H7 (cell line): ENCODE data around the gene PLXNA1. TPM values are rescaled to one million over a fixed set of nuclear protein-coding genes. Genes with fewer than 3 reads are reported as not detected.
A peak's percentile ranks its signal among the peaks of the same experiment; 100 is the strongest.

Source experiments
- DNase-seq: peaks from one replicate; pipeline ENCODE4 v3.0.0; 2012
- H3K27me3 ChIP-seq: 2 replicates; pipeline ENCODE4 v1.6.0; 2011; ENCODE audit warnings: mild to moderate bottlenecking, low read length; ENCODE audit not compliant: control insufficient read depth, insufficient read depth
- H3K36me3 ChIP-seq: replicated peaks from 2 replicates; pipeline ENCODE4 v1.5.1; 2011; ENCODE audit warnings: low read length; ENCODE audit not compliant: control insufficient read depth, insufficient read depth
- H3K4me3 ChIP-seq: 2 replicates; pipeline ENCODE4 v1.5.1; 2011; ENCODE audit warnings: low read depth, mild to moderate bottlenecking, control low read depth, low read length, moderate library complexity; ENCODE audit not compliant: insufficient read depth
- total RNA-seq: library from RNA; depleted of rRNA; stranded (reverse); fragments of >200 nt; shearing (Covaris generic); gene quantifications from 2 replicates; pipeline ENCODE4 v1.2.3, GENCODE V29; 2014

PLXNA1 gene
- total RNA-seq, 1 experiment from 2014 or later: 41.9 TPM

DNA sequence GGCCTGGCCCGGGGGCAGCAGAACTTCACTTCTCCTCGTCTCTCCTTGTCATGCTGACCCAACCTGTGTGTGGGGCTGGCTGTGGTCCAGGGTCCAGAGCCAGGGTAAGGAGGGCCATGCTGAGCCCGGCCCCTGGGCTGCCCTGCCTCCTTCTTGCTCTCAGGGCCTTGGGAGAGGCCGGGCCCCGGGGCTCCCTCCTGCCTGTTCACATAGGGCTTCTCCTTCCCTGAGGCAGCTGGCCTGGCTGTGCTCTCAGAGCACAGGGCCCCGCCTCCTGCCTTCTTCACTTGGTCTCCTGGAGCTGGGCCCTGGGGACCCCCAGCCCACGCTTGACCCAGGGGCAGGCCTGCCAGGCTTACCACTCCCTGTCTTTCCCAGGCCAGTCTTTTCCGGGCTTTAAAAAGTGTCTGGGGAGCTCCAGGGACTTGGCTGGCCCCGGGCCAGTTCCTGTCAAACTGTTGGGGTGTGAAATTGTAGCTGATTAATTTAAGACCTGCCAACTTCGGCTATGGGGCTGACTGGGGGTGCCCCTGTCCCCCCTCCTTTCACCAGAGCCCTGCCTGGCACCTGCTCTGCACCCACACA lies 11.8 kb downstream of the PLXNA1 start:
- DNase-seq: no peak
- Histone ChIP-seq H3K36me3 (peaks cover 5% of the 10 kb centered on the region), H3K27me3 (no peaks in the 10 kb centered on the region), H3K4me3 (no peak overlapping the region)

GRCh38 chr3:126995254-126995780 lies 12.4 kb downstream of the PLXNA1 start:
- DNase-seq: no peak
- Histone ChIP-seq H3K27me3 (no peaks in the 10 kb centered on the region), H3K36me3 (peaks cover 1% of the 10 kb centered on the region), H3K4me3 (no peak overlapping the region)

DNA sequence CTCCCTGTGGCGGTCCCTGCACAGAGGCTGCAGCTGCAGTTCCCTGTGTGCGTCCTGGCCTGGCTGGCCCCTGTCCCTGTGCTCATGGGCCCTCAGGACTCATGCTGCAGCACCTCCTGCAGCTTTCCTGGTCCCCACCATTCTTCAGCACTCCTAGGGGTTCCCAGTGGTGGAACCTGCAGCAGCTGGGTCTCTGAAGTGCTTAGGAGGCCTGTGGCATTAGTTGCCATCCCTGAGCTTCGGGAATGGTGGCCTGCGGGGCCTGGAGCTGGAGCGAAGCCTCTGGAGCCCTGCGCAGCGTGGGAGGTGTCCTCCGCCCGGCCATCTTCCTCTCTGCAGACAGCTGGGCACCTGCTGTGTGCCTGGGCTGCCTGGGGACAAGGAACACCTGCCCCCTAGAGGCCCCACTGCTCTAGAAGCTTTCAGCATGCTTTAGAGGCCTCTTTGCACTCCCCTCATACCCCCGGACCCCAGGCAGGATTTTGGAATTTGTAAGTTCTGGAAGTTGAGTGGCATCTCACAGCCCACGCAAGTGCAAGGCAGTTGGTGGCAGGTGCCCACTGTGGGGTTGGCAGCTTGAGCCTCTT lies 13.1 kb downstream of the PLXNA1 start:
- Histone ChIP-seq H3K4me3 (no peak overlapping the region), H3K36me3 (no peaks in the 10 kb centered on the region; the same call in none of the 2 replicates), H3K27me3 (no peaks in the 10 kb centered on the region)
- DNase-seq: peak; percentile 76

GRCh38 chr3:126996905-126997304 lies 14.0 kb downstream of the PLXNA1 start:
- DNase-seq: no peak
- Histone ChIP-seq H3K36me3 (no peaks in the 10 kb centered on the region; the same call in none of the 2 replicates), H3K27me3 (no peaks in the 10 kb centered on the region), H3K4me3 (no peak overlapping the region)

DNA sequence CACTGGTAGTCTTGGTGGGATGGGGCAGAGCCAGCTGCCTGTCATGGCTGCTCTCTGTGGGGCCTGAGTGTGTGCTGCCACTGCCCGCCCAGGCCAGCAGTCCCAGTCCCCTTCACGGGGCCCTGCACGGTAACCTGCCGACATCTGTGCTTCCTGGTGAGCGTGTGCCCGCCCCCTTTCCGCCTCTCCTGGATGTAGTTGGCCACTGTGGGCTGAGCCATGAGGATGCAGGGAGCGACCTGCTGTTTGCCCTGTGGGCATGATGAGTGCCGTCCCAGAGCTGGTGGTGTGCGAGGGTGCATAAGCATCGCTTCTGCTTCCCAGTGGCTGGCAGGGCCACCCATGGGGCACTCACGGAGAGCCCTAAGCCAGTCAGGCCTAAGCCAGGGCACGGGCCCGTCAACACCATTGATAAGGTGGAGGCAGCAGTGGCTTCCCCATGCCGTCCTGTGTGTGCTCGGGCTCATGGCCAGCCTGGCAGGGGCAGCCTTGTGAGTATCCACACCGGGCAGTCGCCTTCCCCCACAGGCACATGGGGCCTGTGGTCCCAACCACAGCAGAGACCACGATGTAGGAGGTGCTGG lies 14.6 kb downstream of the PLXNA1 start:
- Histone ChIP-seq H3K4me3 (no peak overlapping the region), H3K27me3 (no peaks in the 10 kb centered on the region), H3K36me3 (no peaks in the 10 kb centered on the region; the same call in none of the 2 replicates)
- no peak for DNase-seq

GRCh38 chr3:126998320-126998719 lies 15.4 kb downstream of the PLXNA1 start:
- Histone ChIP-seq H3K4me3 (no peak overlapping the region), H3K27me3 (no peaks in the 10 kb centered on the region), H3K36me3 (no peaks in the 10 kb centered on the region; the same call in none of the 2 replicates)
- no peak for DNase-seq

DNA sequence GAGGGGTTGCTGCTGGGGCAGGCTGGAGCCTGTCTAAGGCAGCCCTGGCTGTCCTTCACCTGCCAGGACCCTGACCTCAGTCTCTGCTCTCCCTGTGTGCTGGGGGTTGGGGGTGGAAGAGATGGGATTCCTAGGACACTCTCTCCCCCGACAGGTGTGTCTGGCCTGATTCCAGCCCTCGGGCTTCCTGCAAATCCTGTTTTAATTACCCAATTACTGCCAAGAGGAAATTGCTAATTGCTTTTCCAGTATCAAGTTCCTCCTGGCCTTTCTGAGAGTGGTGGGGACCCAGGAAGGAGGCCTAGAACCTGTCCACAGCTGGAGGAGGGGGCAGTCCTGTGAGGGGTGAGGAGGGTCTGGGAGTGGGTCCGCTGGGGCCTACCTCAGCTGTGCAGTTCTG lies 15.8 kb downstream of the PLXNA1 start:
- Histone ChIP-seq H3K36me3 (peaks cover 1% of the 10 kb centered on the region), H3K27me3 (no peaks in the 10 kb centered on the region), H3K4me3 (no peak overlapping the region)
- DNase-seq: no peak

GRCh38 chr3:126999383-126999782 lies 16.5 kb downstream of the PLXNA1 start:
- H3K4me3 ChIP-seq: no peak overlapping the region
- H3K27me3 ChIP-seq: no peaks in the 10 kb centered on the region
- peaks cover 1% of the 10 kb centered on the region for H3K36me3 ChIP-seq
- no peak for DNase-seq

DNA sequence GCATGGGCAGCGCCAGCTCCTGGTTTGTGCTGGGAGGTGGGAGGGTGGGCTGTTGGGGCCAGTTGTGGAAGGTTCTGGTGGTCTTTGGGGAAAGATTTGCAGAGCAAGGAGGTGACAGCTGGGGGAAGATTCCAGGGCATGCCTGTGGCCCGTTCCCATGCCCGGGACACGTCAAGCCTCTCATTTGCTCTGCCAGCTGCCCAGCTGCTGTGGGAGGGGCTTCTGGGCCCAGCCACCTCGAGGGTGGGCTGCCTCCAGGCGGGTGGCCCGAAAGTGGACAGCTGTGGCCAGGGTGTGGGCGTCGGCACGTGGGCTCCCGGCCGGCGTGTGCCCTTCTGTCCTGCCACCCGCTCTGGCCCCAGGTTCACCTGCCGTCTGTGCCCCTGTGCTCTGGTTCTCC lies 17.2 kb downstream of the PLXNA1 start:
- no peak for DNase-seq

DNA sequence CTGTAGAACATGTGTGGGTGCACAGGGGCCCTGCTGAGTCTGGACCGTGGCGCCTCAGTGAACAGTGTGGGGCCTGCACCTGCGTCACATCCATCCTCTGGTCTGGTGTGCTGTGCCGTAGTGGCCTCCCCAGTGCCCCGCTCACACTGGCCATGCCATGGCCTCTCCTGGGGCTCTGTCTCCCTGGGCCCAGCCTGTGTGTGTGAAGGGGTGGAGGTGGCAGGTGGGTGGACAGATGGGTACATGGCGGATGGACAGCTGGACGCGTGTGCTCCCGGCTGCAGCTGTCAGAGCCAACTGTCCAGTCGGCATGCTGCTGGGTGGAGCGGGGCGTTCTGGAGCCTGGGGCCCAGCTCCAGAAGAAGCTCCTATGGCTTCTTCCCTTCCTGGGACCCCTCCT lies 17.8 kb downstream of the PLXNA1 start:
- Histone ChIP-seq H3K27me3 (no peaks in the 10 kb centered on the region), H3K4me3 (no peak overlapping the region), H3K36me3 (peaks cover 2% of the 10 kb centered on the region)
- no peak for DNase-seq

More for the DNA sequence above, 17.2 kb downstream of the PLXNA1 start:
- H3K27me3 ChIP-seq: no peaks in the 10 kb centered on the region
- peaks cover 1% of the 10 kb centered on the region for H3K36me3 ChIP-seq
- no peak overlapping the region for H3K4me3 ChIP-seq

DNA sequence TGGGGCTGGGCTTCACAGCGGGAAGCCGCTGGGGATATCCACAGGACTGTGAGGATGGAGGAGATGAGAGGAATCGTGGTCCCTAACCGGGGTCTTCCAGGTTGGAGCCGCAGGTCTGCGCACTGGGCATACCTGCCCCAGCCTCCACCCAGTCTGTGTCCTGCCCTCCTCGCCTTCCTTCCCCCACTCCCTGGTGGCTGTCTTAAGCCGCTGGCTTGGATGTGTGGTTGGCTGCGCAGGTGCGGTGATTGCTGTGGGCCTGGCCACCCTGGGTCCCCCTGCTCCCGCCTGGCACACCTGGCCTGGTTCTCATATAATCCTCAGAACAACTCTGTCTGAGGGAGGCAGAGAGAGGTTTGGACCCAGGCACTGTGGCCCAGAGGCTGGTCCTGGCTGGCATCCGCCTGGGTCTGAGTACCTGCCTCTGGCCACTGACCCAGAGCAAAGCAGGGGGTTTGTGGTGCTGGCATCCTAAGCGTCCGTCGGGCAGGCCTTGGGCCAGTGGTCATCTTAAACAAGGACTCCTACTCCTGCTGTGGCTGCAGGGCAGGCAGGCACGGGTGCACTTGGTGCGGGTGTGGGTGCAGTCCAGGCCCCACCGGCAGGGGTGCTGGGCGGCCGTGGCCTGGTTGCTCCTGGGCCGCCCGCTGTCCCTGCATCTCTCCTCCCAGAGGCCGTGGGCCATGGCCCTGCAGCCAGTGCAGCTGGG lies 18.7 kb downstream of the PLXNA1 start:
- Histone ChIP-seq H3K4me3 (no peak overlapping the region), H3K36me3 (peaks cover 4% of the 10 kb centered on the region), H3K27me3 (no peaks in the 10 kb centered on the region)
- peak; percentile 78 for DNase-seq

DNA sequence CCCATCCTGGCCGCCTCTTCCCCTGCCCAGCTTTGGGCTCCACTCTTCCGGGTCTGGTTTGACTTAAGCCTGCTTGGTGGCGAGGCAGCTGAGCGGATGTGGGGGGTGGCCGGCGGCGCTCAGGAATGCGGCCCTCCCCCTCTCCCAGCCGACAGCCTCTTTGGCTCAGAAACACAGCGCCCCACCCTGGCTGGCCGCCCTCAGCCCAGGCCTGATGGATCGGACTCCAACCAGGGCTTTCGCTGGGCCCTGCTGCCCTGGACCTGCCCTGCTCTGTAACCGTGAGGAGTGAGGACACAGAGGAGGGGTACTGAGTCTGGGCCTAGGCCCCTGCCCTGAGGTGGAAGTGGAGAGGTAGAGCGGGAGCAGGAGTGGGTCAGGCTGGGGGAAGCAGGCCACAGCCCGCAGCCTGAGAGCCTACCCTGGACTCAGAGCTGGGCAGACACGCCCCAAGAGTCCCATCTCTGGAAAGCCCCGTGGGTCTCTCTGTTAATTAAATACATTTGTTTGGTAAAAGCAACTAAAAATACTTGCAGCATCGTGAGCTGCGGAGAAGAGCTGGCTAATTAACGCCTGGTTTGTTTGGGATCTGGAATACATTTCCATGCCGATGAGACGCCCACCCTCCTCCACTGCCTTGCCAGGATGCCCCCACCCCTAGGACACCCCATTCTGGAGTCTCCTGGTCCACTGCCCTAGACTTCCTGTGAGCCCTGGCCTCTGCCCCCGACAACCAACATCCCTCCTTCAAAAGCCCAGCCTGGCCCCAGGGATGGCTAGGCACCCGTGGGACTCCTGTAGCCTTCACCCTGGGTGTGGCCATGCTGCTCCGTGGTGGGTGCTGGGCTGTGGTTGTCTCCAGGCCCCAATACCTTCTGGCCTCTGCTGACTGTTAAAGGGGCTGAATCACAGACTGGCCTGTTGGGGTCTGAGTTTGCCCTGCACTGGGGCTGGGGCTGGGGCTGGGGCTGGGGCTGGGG lies 19.6 kb downstream of the PLXNA1 start:
- peaks cover 4% of the 10 kb centered on the region for H3K36me3 ChIP-seq
- peak; percentile 99 for DNase-seq

DNA sequence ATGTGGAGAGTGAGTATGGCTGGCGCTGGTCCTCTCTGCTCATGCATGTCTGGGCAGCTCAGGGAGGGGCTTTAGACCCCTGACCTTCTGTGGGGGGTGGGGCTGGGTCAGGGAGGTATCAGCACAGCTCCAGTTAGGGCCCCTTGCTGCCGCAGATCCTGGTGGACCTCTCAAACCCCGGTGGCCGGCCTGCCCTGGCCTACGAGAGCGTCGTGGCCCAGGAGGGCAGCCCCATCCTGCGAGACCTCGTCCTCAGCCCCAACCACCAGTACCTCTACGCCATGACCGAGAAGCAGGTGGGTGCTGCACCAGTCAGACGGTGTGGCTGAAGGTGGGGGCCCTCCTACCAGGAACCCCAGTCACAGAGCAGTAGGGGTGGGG lies 20.2 kb downstream of the PLXNA1 start:
- Histone ChIP-seq H3K36me3 (peaks cover 4% of the 10 kb centered on the region), H3K27me3 (no peaks in the 10 kb centered on the region), H3K4me3 (no peak overlapping the region)
- no peak for DNase-seq

More for the DNA sequence above, 19.6 kb downstream of the PLXNA1 start:
- no peak overlapping the region for H3K4me3 ChIP-seq
- no peaks in the 10 kb centered on the region for H3K27me3 ChIP-seq
